ENCODE data around the gene SORCS1. TPM values are rescaled to one million over a fixed set of nuclear protein-coding genes. Genes with fewer than 3 reads are reported as not detected.
A peak's percentile ranks its signal among the peaks of the same experiment; 100 is the strongest.

SORCS1 gene
- total RNA-seq, 1 donor from 2014 or later = 1.7 TPM

GRCh38 chr10:106560925-106561640 is 603.4 kb downstream of the SORCS1 start:
- intact Hi-C loops (cut with DNase I) = no loop called here
- DNase-seq (no peak), ATAC-seq (ENCODE audit: poor library complexity) (no peak)

DNA sequence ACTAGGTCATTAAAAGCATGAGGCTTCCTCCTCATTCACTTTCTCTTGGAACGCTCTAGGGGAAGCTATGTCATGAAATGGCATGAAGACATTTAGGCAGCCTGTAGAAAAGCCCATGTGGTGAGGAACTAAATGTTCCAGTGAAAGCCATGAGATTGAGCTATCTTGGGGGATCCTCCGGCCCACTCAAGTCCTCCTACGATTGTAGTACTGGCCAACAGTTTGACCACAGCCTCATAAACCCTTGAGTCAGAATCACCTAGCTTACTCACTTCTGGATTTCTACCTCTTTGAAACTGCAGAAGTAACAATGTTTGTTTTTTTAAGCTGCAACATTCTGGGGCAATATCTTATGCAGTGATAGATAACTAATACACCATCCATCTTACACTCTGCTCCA is 605.1 kb downstream of the SORCS1 start:
- no peak for ATAC-seq (ENCODE audit: poor library complexity)
- intact Hi-C loops (cut with DNase I) = no loop called here

DNA sequence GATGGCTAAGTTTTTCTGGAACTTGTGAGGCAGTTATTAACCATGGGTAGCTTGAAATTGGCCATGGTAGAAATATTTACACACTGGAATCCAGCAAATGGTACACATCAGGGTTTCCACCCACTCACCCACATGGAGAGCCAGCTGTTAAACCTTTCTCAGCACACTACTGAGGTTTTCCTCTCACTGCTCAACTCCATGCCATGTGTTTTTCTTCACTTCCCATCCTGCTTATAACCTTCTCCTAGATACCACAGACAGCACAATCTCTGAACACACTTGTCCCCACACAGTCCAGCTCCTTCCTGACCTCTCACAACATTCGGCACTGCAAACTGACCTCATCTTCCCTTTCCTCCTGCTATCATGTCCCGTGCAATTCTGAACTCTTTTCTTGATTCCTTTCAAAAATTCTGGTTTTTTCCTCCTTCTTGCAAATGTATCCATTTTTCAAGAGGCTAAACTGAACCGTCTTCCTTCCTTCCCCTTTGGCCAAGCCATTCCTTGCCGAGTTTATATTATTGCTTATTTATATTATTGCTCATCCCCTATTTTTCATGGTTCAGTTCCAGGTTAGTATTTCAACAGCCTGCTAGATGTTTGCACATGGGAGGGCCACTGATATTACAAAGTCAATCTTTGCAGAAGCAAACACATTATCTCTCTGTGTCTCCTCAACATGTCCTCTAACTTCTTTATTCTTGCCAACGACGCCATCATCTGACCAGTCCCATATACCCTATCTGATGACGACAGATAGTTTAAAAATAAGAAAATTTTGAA is 606.4 kb downstream of the SORCS1 start:
- ATAC-seq (ENCODE audit: poor library complexity) (no peak), DNase-seq (no peak)
- intact Hi-C loops (cut with DNase I) = no loop called here

More for the DNA sequence above, 605.1 kb downstream of the SORCS1 start:
- no peak for DNase-seq

DNA sequence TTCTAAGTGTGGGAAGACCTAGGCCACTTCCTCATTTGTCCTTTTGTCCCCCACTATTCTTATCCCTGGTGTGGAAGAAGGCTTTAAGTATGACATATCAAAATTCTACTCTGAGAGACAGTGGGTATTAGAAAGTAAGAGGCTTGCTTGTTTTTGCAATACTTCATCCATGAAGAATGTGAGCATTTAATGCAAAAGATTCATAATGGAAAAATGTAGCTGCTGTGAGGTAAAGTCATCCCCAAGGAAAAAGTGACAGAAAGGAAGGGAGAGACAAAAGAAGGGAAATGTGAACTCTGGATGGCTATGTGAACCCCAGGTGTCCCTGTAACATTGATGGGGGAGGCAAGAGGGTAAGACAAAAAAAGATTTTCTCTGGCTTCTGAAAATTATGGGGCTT is 607.5 kb downstream of the SORCS1 start:
- no peak for ATAC-seq (ENCODE audit: poor library complexity)
- no peak for DNase-seq
- intact Hi-C loops (cut with DNase I) = no loop called here

GRCh38 chr10:106555599-106555998 is 608.9 kb downstream of the SORCS1 start:
- intact Hi-C loops (cut with DNase I) = no loop called here
- ATAC-seq (ENCODE audit: poor library complexity) = peak; percentile 72
- DNase-seq = no peak

DNA sequence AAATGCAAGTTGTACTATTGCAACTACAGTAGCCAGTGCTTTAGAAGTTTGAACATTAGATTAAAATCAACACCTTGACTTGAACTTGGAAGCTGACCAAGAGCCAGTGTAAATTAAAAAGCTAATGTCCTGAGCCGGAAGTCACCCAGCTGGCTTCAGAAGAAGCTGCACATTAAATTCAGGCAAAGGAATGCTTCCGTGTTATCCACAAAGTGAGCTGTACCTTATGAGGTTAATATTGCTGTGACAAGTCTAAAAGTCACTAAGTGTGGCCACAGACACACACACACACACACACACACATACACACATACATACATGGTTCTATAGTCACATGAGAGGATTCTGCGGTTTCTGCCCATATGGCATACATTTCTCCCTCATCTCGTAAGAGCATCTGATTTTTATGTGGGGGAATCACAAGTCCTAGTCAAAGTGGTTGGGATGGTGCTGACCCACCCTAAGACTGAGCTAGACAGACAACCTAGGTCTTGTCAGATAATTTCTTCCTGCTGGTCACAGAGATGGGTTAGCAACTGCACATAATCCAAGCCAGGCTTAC is 612.9 kb downstream of the SORCS1 start:
- no peak for DNase-seq
- intact Hi-C loops (cut with DNase I) = no loop called here

DNA sequence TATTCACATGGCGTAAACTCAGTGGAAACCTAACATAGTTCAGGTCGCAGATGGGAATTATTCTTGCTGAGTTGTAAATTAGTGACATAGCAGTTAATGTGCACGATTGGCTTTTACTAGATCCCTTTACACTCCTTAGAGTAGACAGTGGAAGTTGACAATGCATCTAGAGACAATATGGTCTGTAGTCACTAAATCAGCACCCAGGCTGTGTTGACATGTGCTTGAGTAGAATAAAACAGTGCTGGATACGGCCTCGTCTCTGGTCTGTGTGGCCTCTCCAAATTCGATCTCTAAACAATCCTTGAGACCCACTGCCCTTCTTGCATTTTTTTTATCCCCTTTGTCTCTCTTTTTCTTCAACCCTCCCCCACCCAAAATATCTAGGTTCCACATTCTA is 615.7 kb downstream of the SORCS1 start:
- ATAC-seq (ENCODE audit: poor library complexity) = peak; percentile 58
- intact Hi-C loops (cut with DNase I) = no loop called here

More for the DNA sequence above, 612.9 kb downstream of the SORCS1 start:
- no peak for ATAC-seq (ENCODE audit: poor library complexity)

GRCh38 chr10:106547047-106547635 is 617.4 kb downstream of the SORCS1 start:
- DNase-seq (no peak), ATAC-seq (ENCODE audit: poor library complexity) (no peak)
- intact Hi-C loops (cut with DNase I) = no loop called here

More for the DNA sequence above, 615.7 kb downstream of the SORCS1 start:
- no peak for DNase-seq

DNA sequence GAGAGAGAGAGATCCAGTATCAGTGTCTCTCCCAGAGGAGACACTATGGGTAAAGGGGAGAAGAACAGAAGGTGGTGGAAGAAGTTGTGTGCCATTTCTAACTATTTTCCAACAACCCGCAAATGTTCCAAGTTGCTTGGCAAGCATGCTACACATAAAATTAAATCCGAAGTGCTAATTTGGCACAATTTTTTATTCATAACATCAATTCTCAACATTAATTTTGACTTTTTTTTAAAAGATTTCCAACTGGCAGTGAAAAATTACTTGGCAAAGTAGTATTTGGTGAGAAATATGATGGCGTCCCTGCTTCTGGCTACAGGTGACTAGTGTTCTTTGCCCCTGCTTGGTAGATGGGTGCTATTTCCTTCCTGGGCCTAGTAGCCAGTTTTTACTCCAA is 622.0 kb downstream of the SORCS1 start:
- ATAC-seq (ENCODE audit: poor library complexity) (no peak), DNase-seq (no peak)
- intact Hi-C loops (cut with DNase I) = no loop called here

GRCh38 chr10:106540645-106541044 is 623.9 kb downstream of the SORCS1 start:
- intact Hi-C loops (cut with DNase I) = no loop called here
- DNase-seq (no peak), ATAC-seq (ENCODE audit: poor library complexity) (no peak)

DNA sequence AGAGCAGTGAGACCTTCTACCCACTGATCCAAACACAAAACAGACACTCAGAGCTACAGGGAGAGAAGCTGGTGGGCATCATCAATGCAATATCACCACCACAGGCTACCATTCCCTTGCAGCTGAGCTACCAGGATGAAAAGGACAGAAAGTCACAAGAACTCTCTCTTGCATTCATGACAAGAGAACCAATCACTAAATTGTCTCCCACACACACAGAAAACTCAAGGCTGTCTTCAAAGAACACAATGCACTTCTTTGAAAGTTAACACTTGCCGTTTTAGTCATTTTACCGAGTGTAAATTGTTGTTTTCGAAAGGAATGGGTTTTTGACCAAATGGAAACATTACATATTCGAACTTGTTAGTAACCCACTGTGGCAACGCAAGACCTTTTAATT is 626.6 kb downstream of the SORCS1 start:
- no peak for ATAC-seq (ENCODE audit: poor library complexity)
- no peak for DNase-seq
- intact Hi-C loops (cut with DNase I) = no loop called here

- intact Hi-C loops (cut with DNase I) = no loop called here
- DNase-seq = no peak
- ATAC-seq (ENCODE audit: poor library complexity) = no peak
Observed at GRCh38 chr10:106535304-106535953, 629.1 kb downstream of the SORCS1 start.

GRCh38 chr10:106534441-106534840 is 630.1 kb downstream of the SORCS1 start:
- no peak for ATAC-seq (ENCODE audit: poor library complexity)
- intact Hi-C loops (cut with DNase I) = no loop called here
- no peak for DNase-seq

DNA sequence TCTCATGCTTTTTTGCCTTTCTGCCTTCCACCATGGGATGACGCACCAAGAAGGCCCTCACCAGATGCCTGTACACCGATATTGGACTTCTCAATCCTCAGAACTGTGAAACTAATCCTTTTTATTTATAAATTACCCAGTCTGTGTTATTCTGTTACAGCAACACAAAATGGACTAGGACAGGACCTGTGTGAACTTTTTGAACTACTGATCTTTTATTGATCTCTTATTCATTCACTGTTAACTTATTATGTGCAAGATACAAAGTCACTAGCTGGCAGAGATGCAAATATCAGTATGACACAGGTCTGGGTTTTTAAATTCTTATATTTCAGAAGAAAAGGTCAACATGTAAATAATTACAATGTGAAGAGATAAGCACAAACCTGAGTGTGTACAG is 635.8 kb downstream of the SORCS1 start:
- no peak for ATAC-seq (ENCODE audit: poor library complexity)
- DNase-seq = no peak
- intact Hi-C loops (cut with DNase I) = no loop called here

- intact Hi-C loops (cut with DNase I) = no loop called here
- ATAC-seq (ENCODE audit: poor library complexity) (no peak), DNase-seq (no peak)
Observed at GRCh38 chr10:106525835-106526234, 638.7 kb downstream of the SORCS1 start.

Data from Right ventricle myocardium superior (tissue), 1 donor.